Measurements from ENCODE around the gene ICOS.
A peak's percentile ranks its signal among the peaks of the same experiment; 100 is the strongest.
"Not testable (repeated sequence)": the region's sequence is repeated elsewhere in the genome, so short reads cannot be mapped to it uniquely, and the experiment has no call there.

The ICOS gene

DNA sequence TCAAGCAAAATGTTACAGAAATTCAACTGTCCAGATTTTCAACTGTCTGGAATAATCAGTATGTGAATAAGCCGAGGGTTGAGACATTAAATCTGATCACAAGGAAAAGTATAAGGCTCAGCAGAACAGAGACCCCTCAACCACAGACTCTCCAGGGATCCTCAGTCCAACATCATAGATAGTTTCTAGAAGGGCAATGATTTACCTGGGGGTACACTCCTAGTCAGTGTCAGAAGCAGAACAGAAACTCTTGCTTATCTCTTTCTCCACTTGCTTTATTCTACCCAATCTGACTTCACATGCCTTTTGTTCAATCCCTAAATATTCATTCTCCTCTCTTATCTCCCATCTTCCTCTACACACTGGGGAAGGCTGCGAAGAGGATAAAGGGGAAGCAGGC, 36.4 kb downstream of the ICOS start:
- Mint-ChIP-seq H3K4me3 (no peak overlapping the region), H3K27me3 (no peaks in the 10 kb centered on the region), H3K27ac (peak overlapping the region; percentile 77), H3K4me1 (ENCODE audit: low read depth) (peaks cover 14% of the 10 kb centered on the region), H3K36me3 (ENCODE audit: low read depth) (no peaks in the 10 kb centered on the region), H3K9me3 (no peaks in the 10 kb centered on the region)
- DNase-seq = no peak

- peaks cover 14% of the 10 kb centered on the region for H3K4me1 Mint-ChIP-seq (ENCODE audit: low read depth)
- H3K27me3 Mint-ChIP-seq = no peaks in the 10 kb centered on the region
- no peak for DNase-seq
- peak overlapping the region; percentile 77 for H3K27ac Mint-ChIP-seq
- no peaks in the 10 kb centered on the region for H3K9me3 Mint-ChIP-seq
- no peaks in the 10 kb centered on the region for H3K36me3 Mint-ChIP-seq (ENCODE audit: low read depth)
- no peak overlapping the region for H3K4me3 Mint-ChIP-seq
Measured at GRCh38 chr2:203973676-203974075, 37.1 kb downstream of the ICOS start.

DNA sequence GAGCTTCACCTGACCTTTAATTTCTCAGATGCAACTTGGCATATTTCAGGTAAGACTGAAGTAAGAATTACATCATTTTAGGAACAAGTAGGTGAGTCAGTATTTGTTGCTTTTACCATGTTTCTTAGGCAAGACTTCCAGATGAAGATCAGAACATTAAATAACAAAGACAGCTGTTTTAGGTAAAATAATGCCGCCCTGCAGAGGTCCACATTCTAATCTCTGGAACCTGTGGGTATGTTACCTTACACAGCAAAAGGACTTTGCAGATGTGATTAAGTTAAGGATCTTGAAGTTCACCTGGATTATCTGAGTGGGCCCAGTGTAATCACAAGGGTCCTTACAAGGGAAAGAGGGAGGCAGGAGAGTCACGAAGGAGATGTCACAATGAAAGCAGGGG, 39.3 kb downstream of the ICOS start:
- Mint-ChIP-seq H3K9me3 (peaks cover under 1% of the 10 kb centered on the region), H3K4me1 (ENCODE audit: low read depth) (peaks cover 14% of the 10 kb centered on the region), H3K36me3 (ENCODE audit: low read depth) (no peaks in the 10 kb centered on the region), H3K27me3 (no peaks in the 10 kb centered on the region), H3K27ac (no peak overlapping the region), H3K4me3 (no peak overlapping the region)
- DNase-seq = no peak

- no peaks in the 10 kb centered on the region for H3K27me3 Mint-ChIP-seq
- H3K4me1 Mint-ChIP-seq (ENCODE audit: low read depth) = peaks cover 34% of the 10 kb centered on the region
- H3K27ac Mint-ChIP-seq = no peak overlapping the region
- H3K9me3 Mint-ChIP-seq = peaks cover 19% of the 10 kb centered on the region
- no peaks in the 10 kb centered on the region for H3K36me3 Mint-ChIP-seq (ENCODE audit: low read depth)
- no peak overlapping the region for H3K4me3 Mint-ChIP-seq
- no peak for DNase-seq
Measured at GRCh38 chr2:203982276-203982675, 45.7 kb downstream of the ICOS start.

GRCh38 chr2:203983064-203983715, 46.6 kb downstream of the ICOS start:
- peaks cover 41% of the 10 kb centered on the region for H3K4me1 Mint-ChIP-seq (ENCODE audit: low read depth)
- DNase-seq = no peak
- H3K9me3 Mint-ChIP-seq = peaks cover 19% of the 10 kb centered on the region
- no peak overlapping the region for H3K4me3 Mint-ChIP-seq
- H3K27ac Mint-ChIP-seq = no peak overlapping the region
- no peaks in the 10 kb centered on the region for H3K36me3 Mint-ChIP-seq (ENCODE audit: low read depth)
- H3K27me3 Mint-ChIP-seq = no peaks in the 10 kb centered on the region

- DNase-seq; H3K4me3 Mint-ChIP-seq; H3K27ac Mint-ChIP-seq; H3K27me3 Mint-ChIP-seq; H3K36me3 Mint-ChIP-seq (ENCODE audit: low read depth): not testable (repeated sequence)
- H3K4me1 Mint-ChIP-seq (ENCODE audit: low read depth) = peaks cover 59% of the 10 kb centered on the region
- peaks cover 20% of the 10 kb centered on the region for H3K9me3 Mint-ChIP-seq
Measured at GRCh38 chr2:203985978-203986377, 49.4 kb downstream of the ICOS start.

DNA sequence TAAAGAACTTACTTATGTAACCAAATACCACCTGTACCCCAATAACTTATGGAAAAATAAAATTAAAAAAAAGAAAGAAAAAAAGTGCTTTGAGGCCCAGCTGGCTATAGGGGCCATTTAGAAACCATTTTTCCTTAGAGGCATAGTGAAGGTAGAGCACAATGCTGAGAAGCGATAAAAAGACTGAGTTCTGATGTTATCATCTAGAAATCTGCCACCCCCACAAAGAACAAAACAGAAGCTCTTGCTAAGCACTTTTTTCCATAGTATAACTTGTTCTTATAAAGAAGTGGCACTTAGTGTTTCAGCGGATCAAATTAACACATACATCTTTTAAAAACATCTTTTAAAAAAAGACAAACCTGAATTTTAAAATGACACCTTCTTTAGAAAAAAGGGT, 51.4 kb downstream of the ICOS start:
- Mint-ChIP-seq H3K4me3 (peak overlapping the region; percentile 57), H3K9me3 (peaks cover 3% of the 10 kb centered on the region), H3K4me1 (ENCODE audit: low read depth) (peaks cover 42% of the 10 kb centered on the region), H3K36me3 (ENCODE audit: low read depth) (no peaks in the 10 kb centered on the region), H3K27ac (peak overlapping the region; percentile 91), H3K27me3 (no peaks in the 10 kb centered on the region)
- DNase-seq = no peak

- Mint-ChIP-seq H3K9me3 (peaks cover 3% of the 10 kb centered on the region), H3K4me1 (ENCODE audit: low read depth) (peaks cover 41% of the 10 kb centered on the region), H3K27ac (peak overlapping the region; percentile 91), H3K36me3 (ENCODE audit: low read depth) (no peaks in the 10 kb centered on the region), H3K27me3 (no peaks in the 10 kb centered on the region), H3K4me3 (peak overlapping the region; percentile 38)
- no peak for DNase-seq
Measured at GRCh38 chr2:203988500-203989260, 52.1 kb downstream of the ICOS start.

- Mint-ChIP-seq H3K4me3 (no peak overlapping the region), H3K9me3 (peaks cover 3% of the 10 kb centered on the region), H3K4me1 (ENCODE audit: low read depth) (peaks cover 41% of the 10 kb centered on the region), H3K27ac (peak overlapping the region; percentile 91), H3K27me3 (no peaks in the 10 kb centered on the region), H3K36me3 (ENCODE audit: low read depth) (no peaks in the 10 kb centered on the region)
- no peak for DNase-seq
Measured at GRCh38 chr2:203989521-203989920, 53.0 kb downstream of the ICOS start.

- no peak for DNase-seq
- Mint-ChIP-seq H3K9me3 (peaks cover 6% of the 10 kb centered on the region), H3K27me3 (no peaks in the 10 kb centered on the region), H3K4me1 (ENCODE audit: low read depth) (peaks cover 35% of the 10 kb centered on the region), H3K36me3 (ENCODE audit: low read depth) (no peaks in the 10 kb centered on the region), H3K27ac (no peak overlapping the region), H3K4me3 (no peak overlapping the region)
Measured at GRCh38 chr2:203992509-203992908, 55.9 kb downstream of the ICOS start.

- Mint-ChIP-seq H3K36me3 (ENCODE audit: low read depth) (no peaks in the 10 kb centered on the region), H3K4me1 (ENCODE audit: low read depth) (peaks cover 36% of the 10 kb centered on the region), H3K27me3 (no peaks in the 10 kb centered on the region), H3K27ac (no peak overlapping the region), H3K9me3 (peaks cover 6% of the 10 kb centered on the region), H3K4me3 (no peak overlapping the region)
- DNase-seq = no peak
Measured at GRCh38 chr2:203993011-203993410, 56.4 kb downstream of the ICOS start.

GRCh38 chr2:203993560-203993959, 57.0 kb downstream of the ICOS start:
- no peak for DNase-seq
- peaks cover 6% of the 10 kb centered on the region for H3K9me3 Mint-ChIP-seq

GRCh38 chr2:203994735-203995134, 58.2 kb downstream of the ICOS start:
- Mint-ChIP-seq H3K36me3 (ENCODE audit: low read depth) (no peaks in the 10 kb centered on the region), H3K4me3 (no peak overlapping the region), H3K4me1 (ENCODE audit: low read depth) (peaks cover 38% of the 10 kb centered on the region), H3K9me3 (peaks cover 6% of the 10 kb centered on the region), H3K27me3 (no peaks in the 10 kb centered on the region), H3K27ac (peak overlapping the region; percentile 8)
- DNase-seq = no peak

More at GRCh38 chr2:203993560-203993959, 57.0 kb downstream of the ICOS start:
- Mint-ChIP-seq H3K4me3 (no peak overlapping the region), H3K36me3 (ENCODE audit: low read depth) (no peaks in the 10 kb centered on the region), H3K27me3 (no peaks in the 10 kb centered on the region), H3K27ac (no peak overlapping the region), H3K4me1 (ENCODE audit: low read depth) (peaks cover 38% of the 10 kb centered on the region)

DNA sequence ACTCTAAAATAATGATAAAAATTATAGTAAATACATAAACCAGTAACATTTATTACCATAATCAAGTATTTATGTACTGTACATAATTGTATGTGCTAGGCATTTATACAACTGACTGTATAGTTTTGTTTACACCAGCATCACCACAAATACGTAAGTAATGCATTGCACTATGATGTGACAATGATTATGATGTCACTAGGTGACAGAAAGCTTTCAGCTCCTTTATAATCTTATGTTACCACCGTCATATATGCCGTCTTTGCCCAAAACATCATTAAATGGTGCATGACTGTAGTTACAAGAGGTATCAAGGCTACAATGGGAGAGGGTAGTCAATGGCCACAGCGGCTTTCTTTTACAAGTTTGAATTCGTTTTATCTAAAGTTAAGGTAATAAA, 60.1 kb downstream of the ICOS start:
- no peak overlapping the region for H3K4me3 Mint-ChIP-seq
- no peak for DNase-seq
- H3K4me1 Mint-ChIP-seq (ENCODE audit: low read depth) = peaks cover 51% of the 10 kb centered on the region
- peaks cover 3% of the 10 kb centered on the region for H3K9me3 Mint-ChIP-seq
- H3K36me3 Mint-ChIP-seq (ENCODE audit: low read depth) = no peaks in the 10 kb centered on the region
- H3K27me3 Mint-ChIP-seq = no peaks in the 10 kb centered on the region
- H3K27ac Mint-ChIP-seq = peak overlapping the region; percentile 91

GRCh38 chr2:203997481-203997880, 60.9 kb downstream of the ICOS start:
- H3K4me1 Mint-ChIP-seq (ENCODE audit: low read depth) = peaks cover 59% of the 10 kb centered on the region
- peak overlapping the region; percentile 32 for H3K4me3 Mint-ChIP-seq
- H3K9me3 Mint-ChIP-seq = peaks cover 7% of the 10 kb centered on the region
- no peaks in the 10 kb centered on the region for H3K27me3 Mint-ChIP-seq
- peak overlapping the region; percentile 91 for H3K27ac Mint-ChIP-seq
- DNase-seq = no peak
- peaks cover 1% of the 10 kb centered on the region for H3K36me3 Mint-ChIP-seq (ENCODE audit: low read depth)

All from activated T-cell treated with anti-CD3 and anti-CD28 coated beads, Interleukin-2, amount 50 U/mL, for 24 hours (primary cell).